GM21381 (cell line): ENCODE data around the gene PARD3.
A peak's percentile ranks its signal among the peaks of the same experiment; 100 is the strongest.

ENCODE experiments used
- ATAC-seq: cut with Tn5 transposase; IDR thresholded peaks from one replicate; pipeline ENCODE4 v1.9.1; 2021; ENCODE audit warnings: mild to moderate bottlenecking, moderate library complexity; ENCODE audit not compliant: unreplicated experiment

The PARD3 gene

DNA sequence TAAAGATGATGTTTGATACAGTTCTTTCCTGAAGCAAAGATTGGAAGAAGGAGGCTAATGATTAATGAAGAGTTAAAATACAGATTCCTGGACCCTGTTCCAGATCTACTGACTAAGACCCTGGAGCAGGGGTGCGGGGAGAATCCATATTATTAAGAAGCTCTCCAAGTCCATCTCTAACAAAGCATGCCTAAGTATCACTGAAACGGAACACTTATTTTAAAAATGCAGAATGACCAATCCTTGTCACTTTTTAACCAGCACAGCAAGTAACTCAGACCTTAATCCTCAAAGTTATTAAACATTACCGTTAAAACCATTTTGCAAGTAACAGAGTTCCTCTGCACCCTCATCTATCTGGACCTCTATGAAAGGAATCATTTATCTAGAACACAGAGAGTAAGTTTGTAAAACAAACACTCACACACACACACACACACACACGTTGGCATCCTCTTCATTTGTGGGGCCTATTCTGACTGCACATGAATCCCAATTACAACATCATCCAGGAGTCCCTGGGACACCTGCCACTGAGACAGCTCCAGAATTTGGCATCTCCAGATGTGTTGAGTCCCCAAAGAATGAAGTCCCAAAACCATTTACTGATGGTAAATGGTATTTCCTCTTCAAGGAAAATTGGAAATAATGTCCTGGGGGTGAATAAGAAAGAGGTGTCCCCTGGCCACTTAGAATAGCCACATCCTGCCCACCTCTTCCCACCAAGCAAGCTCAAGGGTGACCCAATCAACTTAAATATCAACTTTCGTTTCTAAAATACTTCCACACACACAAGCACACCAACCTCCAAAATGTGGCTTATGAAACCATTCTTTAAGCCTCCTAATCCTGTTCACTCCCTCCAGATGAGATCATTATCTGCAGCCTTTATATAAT is 117.5 kb downstream of the PARD3 start:
- ATAC-seq, result no peak

DNA sequence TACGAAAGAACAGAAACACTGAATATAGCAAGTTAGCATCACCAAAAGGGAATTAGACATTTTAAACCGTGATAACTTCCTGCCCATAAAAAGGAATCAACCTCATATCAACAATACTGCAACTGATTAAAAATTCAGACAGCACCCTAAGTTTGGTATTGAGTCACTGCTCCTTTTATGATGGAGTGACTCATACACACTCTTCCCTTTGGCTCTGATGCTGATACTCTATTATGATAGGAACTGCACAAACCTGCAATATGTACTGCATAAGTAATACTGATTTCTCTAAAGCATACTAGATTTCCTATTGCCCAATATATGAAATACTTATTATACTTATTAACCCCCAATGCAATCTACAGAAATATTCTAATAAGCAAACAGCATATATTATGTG is 118.7 kb downstream of the PARD3 start:
- ATAC-seq, result no peak

DNA sequence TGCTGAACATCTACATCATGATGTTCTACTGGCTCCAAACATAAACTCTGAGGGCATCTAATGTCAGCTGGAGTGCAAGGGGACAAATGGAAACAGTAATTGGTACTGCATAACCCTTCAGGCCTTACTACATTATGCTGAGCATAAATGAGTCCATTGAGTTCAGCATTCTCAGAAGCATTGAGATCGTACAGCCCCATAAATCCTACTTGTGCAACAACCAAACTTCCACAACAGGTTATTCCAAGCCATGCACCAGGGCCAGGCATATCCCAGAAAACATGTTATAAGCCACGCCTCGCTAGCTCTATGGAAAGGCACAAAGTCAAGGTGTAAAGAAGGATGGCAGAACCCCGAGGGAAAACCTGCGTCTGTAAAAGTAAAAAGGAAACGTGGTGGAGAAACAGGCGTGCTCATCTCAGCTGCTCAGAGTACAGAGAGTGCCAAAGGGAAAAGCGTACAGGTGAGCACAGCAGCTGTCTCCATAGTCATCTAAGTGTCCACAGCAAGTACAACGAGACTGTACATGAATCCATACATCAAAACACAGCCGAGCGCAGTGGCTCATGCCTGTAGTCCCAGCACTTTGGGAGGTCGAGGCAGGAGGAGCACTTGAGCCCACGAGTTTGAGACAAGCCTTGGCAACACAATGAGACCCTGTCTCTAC is 124.6 kb downstream of the PARD3 start:
- ATAC-seq, result no peak

DNA sequence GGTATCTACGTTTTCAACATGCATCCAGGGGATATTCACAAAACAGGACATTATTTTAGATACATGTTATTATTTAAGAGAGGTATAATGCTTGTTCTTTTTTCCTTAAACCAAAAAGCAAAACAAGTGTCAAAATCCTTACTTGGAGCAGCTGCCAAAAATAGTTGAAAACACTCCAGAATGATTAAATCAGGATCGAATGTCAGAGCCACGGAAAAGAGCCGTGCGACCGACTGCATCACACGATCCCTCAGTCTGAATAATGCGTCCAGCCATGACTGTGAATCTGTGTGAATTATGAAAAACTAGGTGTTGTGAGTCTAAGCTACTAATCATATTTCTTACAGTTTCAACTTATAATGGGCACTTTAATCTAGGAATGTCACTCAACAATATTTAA is 126.0 kb downstream of the PARD3 start:
- no peak for ATAC-seq

DNA sequence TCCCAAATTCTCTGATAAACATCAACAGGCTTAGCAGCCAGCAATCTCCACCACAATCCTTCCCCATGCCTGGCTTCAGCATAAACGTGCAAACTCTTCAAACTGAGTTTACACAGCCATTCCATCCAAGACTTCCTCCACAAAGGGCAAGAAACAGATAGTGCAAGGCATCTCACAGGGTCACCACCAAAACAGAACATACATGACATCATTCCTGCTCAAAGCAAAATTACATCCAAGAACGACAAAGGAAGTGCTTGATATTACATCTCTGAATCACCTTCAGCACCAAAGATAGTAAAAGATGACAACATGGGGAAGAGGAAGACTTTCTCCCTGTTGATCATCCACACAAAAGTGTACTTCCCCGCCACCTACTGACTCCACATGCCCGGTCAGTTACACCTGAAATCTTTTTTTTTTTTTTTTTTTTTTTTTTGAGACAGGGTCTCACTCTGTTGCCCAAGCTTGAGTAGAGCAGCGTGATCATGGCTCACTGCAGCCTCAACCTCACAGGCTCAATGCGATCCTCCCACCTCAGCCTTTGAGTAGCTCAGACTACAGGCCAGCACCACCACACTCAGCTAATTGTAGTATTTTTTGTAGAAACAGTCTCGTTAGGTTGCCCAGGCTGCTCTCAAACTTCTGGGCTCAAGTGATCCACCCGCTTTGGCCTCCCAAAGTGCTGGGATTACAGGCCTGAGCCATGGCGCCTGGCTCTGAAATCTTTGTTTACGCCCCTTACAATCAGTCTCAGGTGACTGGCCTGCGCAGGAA is 127.5 kb downstream of the PARD3 start:
- ATAC-seq, result no peak

DNA sequence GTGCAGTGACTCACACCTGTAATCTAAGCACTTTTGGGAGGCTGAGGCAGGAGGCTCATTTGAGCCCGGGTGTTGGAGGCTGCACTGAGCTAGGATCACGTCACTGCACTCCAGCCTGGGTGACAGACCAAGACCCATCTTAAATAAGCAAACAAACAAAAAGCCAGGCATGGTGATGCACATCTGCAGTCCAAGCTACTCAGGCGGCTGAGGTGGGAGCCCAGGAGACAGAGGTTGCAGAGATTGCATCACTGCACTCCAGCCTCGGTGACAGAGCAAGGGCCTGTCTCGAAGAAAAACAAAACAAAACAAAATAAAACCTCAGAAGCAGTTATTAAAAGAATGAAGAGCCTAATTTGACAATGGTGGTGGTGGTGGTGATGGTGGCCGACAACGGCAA is 132.5 kb downstream of the PARD3 start:
- no peak for ATAC-seq

DNA sequence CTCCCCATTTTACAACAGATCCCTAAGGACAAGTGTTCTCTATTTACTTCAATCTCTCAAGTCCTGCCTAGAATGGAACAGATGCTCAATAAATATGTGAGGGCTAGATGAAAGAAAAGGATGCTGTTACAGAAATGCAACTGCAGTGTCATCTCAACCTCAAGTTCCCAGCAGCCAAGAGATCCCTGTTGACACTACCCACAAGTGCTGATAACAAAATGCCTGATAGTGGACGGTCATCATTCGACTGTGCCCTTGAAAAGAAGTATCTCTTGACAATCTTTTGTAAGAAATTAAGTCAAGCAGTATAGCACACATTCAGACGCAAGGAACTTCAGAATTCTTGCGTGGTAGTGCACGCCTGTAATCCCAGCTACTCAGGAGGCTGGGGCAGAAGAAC is 133.2 kb downstream of the PARD3 start:
- ATAC-seq, result no peak

DNA sequence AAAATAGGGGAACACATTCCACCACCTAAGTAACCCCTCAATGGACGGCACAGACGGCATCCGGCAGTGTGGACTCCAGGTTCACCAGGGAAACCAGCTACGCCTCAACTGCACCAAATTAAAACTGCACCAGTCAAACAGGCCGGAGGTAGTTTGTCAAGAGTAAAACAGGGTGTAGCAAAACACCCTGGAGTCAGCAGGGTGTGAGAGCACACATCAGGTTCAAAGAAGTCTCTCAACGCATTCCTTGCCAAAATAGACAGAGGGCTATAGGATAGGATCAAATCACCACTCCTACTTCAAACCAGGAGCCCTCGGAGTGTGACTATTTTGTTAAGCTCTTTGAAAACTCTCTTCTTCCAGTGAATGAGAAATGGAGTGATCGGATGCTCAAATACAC is 135.9 kb downstream of the PARD3 start:
- no peak for ATAC-seq

DNA sequence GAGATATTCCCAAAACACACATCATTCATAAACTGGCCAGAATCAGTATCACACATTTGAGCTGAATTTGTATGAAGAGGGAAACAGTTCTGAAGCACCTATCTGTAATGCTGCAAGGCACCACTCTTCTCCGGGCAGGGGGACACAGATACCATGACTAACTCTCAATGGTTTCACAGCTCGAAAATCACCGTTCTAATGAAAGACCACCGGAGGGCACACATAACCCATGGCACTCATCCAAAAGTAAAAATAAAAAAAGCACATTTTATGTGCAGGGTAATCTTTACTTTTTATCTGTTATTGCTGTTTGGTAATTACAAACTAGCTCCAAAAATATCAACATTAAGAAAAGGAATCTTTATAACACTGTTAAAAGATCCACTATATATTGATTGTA is 137.5 kb downstream of the PARD3 start:
- no peak for ATAC-seq

DNA sequence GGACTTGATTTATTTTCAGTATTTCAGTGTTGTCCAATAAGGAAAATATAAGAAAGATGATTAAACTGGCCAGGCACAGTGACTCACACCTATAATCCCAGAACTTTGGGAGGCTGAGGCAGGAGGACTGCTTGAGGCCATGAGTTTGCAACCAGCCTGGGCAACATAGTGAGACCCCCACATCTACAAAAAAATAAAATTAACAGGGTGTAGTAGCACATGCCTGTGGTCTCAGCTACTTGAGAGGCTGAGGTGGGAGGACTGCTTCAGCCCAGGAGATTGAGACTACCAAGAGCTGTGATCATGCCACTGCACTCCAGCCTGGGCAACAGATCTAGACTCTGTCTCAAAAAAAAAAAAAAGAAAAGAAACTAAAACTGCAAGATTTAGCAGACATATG is 138.0 kb downstream of the PARD3 start:
- no peak for ATAC-seq

DNA sequence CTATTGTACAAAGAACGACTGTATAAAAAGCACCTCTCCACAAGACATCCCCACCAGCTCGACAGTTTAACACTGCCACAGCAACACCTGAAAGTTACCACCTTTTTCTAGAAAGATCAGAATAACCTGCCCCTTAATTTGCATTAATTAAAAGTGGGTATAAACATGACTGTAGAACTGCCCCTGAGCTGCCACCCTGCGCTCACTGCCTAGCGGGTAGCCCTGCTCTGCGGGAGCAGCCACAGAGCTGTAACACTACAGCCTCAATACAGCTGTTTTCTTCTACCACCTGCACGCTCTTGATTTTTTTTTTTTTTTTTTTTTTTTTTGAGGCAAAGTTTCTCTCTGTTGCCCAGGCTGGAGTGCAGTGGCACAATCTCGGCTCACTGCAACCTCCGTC is 140.9 kb downstream of the PARD3 start:
- no peak for ATAC-seq

DNA sequence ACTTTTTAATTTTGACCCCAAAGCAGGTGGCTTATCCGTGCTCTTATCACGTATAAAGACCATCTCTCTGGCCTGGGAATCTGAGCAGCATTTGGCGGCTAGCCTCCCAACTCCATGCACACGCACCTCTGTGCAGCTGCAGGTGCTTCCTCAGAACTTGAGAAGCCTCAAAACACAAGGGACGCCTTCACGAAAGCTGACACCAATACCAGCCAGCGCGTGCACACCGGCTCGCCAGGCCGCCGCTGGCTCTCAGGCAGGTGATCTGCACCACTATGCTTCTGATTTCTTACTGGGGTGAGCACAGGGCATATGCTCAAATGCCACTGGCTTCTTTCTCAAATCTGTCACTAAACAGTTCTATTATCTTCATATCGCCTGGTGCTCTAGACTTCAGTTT is 145.0 kb downstream of the PARD3 start:
- ATAC-seq, result no peak

DNA sequence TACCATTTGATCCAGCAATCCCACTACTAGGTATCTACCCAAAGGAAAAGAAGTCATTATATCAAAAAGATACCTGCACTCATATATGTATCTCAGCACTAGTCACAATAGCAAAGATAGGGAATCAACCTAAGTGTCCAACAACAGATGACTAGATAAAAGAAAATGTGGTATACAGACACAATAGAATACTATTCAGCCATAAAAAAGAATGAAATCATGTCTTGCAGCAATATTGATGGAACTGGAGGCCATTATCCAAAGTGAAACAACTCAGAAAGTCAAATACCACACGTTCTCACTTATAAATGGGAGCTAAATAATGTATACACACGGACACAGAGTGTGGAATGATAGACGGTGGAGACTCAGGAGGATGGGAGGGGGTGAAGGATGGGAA is 146.0 kb downstream of the PARD3 start:
- no peak for ATAC-seq

DNA sequence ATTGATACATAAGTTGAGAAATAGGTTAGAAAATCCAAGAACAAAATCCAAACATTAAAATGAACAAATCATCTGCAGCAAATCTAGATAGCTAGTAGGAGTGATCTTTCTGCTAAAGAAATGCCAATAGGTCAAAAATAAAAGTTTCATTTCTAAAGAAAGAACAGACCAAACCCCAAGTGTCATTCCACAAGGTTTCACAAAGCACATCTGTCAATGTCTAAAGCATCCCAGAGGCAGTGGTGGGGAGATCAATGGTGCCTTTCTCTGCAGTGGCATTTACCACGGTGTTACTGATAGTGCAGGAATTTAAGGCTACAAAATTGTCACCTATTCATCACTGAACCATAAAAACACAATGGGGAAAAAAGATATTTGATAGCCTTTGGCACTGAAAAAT is 147.9 kb downstream of the PARD3 start:
- peak; percentile 57 for ATAC-seq

DNA sequence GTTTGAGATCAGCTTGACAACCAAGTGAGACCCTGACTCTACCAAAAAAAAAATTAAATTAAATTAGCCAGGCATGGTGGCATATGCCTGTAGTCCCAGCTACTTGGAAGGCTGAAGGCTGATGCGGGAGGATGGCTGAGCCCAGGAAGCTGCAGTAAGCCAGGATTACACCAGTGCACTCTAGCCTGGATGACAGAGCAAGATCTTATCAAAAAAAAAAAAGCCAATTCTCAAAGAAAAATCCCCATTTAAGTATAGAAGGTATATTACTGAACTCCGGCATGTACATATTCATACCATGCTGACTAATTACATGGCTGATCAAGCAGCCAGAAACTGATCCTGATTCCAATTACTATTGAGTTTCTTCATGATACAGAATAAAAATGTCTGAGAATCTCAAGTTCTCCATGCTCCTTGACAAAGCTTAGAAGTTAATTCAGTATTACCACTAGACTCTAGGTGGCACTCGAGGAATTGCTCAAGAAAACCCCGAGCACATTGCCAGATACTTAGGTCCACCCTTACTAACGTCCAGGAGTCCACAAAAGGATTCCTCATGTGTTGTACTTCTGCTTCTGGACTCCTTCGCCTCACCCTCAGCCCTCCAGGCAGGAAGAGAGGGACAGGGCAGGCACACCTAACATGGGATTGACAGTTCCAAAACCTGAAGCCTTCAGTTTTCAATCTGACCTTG is 148.9 kb downstream of the PARD3 start:
- ATAC-seq, result no peak

DNA sequence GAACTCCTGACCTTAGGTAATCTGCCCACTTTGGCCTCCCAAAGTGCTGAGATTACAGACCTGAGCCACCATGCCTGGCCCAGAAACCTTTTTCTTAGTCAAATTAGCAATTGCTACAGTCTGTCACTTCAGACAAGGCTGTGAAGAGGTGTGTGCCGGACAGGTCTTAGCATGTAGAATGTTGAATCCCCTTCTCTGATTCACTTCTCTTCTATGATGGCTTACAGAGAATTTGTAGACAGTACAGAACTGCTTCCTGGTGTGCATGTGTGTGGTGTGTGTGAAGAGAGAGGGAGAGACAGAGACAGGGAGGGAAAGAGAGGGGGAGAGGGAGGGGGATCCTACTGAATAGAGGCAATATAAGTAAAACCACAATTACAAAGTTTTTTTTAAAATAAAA is 150.4 kb downstream of the PARD3 start:
- no peak for ATAC-seq

DNA sequence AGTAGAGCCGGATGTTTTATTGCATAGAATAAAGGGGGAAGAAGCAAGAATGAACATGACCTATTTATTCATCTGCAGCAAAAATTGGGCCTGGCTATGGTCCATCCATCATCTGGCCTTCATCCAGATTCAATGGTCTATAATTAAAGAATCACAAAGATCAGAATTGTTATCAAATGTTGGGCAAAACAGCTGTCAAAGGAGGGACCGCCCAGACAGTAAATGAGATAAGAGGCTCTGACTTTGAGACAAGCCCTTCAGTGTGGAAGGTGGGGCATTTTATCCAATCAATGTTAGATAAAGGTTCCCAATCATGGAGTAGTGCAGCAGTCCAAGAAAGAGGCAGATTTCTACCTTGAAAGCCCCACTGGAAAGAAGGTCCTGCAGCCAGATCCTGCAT is 153.5 kb downstream of the PARD3 start:
- ATAC-seq, result no peak

DNA sequence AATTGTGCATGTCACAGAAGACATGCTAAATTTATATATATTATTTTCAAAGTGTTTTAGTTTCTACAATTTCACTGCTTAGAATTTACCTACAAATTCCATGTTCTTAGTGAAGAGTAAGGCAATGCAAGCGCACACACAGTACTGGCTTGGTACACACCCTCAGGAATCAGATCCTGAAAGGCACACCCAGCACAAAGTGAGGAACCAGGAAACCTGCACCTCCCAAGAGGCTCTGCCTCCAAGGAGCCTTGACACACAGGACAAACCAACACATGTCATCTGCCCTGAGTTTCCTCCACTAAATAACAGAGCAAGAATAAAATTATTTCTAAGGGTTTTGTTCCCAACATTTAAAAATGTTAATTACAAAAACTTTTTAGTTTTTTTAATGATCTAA is 156.2 kb downstream of the PARD3 start:
- ATAC-seq, result no peak

DNA sequence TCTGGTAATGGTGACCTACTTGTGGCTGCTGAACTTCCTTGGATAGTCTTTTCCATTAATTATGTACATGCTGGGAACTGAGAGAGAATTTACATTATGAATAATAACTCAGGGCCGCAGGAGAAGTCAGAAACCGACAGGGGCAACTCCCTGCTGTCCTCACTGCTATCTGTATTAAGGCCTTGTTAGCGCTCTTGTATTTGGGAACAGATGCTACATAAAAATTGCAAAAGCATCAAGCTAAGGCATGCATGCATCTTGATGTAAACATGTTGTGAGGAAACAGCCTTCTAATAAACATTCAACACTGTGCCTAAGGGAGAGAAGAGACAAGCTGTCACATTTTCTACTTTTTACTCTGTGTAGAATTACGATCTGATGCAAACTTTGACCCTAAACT is 158.4 kb downstream of the PARD3 start:
- ATAC-seq, result no peak

DNA sequence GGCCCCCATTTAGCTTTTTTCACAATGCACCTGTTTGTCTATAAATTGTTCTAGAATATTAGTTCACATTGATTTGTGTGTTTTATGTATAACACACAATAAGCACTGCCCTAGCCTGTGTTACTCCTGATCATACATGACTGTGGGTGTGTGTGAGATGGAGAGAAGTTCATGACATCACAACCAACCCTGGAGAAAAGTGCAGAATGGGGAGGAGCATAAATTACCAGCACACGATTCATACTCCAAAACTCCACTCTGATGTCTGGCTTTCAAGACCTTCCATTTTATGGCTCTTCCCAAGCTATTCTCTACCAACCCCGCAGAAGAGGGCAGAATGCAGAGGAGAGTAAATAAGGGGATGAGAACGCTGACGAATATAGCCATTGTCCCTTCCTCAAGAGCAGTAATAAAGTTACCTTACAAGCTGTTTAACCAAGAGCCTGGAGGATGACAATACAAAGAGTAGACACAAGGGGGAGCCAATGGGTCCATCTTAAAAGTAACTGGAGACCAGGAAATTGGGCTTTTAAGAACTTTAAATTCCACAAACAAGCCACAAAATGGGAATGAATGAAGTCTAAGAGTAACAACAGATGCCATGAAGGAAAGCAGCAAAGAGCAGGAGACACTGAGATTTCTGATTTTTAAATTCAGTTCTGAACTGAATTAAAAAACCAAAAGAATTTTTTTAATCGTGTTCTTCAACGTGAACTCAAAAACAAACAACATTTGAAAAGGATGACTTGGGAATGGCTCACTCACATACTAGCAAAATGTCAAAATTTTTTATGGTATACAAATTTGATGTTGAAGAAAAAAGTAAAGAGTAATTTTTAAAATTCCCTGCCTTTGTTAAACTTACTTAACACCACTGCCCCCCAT is 159.6 kb downstream of the PARD3 start:
- ATAC-seq, result no peak
